GM18909 (cell line): Measurements from ENCODE around the gene CYP4F8.

Source experiments
- ATAC-seq: cut with Tn5 transposase; IDR thresholded peaks from one replicate; pipeline ENCODE4 v1.9.1; 2021; ENCODE audit warnings: mild to moderate bottlenecking; ENCODE audit not compliant: unreplicated experiment, poor library complexity

CYP4F8 gene

GRCh38 chr19:15613338-15613737 is 1.7 kb upstream of the CYP4F8 start:
- ATAC-seq: no peak

- ATAC-seq: no peak
These were observed 508 bp downstream of the CYP4F8 start for GRCh38 chr19:15615526-15615925.

- ATAC-seq: no peak
These were observed 1.2 kb downstream of the CYP4F8 start for GRCh38 chr19:15616183-15616582.

DNA sequence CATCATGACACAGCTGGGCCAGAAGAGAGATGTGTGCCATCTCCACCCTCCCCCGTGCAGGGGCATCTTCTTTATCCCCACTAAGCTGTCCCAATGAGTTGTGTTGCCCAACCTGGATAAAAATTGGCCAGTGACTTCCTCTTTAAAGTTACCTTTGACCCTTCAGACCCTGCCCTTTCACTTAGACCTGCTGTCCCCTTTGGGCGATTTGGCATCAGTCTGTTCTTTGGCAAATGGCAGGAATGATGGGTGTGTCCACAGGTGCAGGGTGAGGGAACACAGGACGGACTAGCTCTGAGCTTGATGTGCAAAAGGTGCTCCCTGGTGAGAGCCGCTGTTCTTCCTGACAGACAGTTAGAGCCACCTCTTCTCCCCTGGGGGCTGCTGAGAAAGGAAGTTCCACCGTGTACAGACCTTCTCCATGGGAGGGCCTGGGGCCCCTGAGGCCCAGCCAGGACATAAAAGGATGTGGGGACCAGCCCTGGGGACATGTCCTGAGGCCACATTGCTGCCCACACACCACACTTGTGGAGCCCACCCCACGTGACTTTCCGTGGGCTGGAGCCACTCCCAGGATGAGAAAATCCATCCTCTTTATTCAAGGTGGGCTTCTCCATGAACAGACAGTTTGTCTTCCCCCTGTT is 1.7 kb downstream of the CYP4F8 start:
- no peak for ATAC-seq

GRCh38 chr19:15618321-15618720 is 3.3 kb downstream of the CYP4F8 start:
- ATAC-seq: no peak

- ATAC-seq: no peak
These were observed 6.8 kb downstream of the CYP4F8 start for GRCh38 chr19:15621801-15622200.

DNA sequence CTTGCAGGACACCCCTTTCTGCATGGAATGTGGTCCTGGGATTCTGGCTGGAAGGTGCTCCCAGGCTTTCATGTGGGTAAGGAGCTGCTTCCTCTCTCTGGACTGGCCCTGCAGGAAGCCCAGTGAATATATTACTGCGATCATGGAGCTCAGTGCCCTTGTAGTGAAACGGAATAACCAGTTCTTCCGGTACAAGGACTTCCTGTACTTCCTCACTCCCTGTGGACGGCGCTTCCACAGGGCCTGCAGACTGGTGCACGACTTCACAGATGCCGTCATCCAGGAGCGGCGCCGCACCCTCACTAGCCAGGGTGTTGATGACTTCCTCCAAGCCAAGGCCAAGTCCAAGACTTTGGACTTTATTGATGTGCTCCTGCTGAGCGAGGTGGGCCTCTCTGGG is 8.0 kb downstream of the CYP4F8 start:
- no peak for ATAC-seq

GRCh38 chr19:15623711-15624318 is 8.8 kb downstream of the CYP4F8 start:
- ATAC-seq: no peak

GRCh38 chr19:15628236-15629002 is 13.4 kb downstream of the CYP4F8 start:
- no peak for ATAC-seq

DNA sequence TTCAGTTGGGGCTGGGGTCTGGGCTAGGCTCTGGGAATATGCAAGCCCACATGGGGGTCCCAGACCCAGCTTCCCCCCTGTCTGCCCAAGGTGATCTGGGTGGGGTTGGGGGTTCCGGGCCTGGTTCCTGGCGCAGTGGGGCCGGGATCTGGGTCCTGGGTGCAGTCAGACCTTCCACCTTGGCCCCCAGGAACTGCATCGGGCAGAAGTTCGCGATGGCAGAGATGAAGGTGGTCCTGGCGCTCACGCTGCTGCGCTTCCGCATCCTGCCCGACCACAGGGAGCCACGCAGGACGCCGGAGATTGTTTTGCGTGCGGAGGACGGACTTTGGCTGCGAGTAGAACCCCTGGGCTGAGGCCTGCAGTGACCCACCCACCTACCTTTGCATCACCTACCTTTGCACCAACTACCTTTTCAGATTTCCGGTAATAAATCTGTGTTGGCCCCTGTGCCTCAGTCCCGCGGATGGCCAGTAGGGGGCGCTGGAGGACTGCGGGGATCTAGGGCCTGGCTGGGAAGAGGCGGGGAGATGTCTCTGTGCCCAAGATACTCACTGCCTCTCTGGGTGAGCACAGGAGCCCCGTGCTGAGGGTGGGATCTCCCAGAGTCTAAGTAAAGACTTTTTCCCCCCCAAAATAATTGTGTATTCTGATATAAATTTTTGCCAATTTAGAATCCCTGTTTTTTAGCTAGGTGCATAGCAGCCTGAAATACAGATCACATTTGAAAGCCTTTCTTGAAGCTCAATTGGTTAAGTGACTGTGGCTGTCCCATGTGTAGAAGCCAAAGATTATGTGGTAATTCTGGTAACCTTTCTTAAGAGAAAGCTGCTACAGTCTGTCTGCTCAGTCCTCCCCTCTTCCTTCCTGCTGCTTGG is 14.2 kb downstream of the CYP4F8 start:
- no peak for ATAC-seq

- ATAC-seq: no peak
These were observed 16.8 kb downstream of the CYP4F8 start for GRCh38 chr19:15631817-15632216.

- ATAC-seq: no peak
These were observed 18.2 kb downstream of the CYP4F8 start for GRCh38 chr19:15633082-15633835.

DNA sequence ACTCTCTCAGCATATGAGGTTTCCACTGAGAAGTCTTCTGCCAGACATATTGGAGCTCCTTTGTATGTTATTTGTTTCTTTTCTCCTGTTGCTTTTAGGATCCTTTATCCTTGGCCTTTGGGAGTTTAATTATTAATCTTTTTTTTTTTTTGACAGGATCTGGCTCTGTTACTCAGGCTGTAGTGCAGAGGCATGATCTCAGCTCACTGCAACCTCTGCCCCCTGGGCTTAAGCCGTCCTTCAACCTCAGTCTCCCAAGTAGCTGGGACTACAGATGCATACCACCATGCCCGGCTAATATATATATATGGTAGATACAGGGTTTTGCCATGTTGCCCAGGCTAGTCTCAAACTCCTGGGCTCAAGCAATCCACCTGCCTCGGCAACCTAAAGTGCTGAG is 19.1 kb downstream of the CYP4F8 start:
- no peak for ATAC-seq

- ATAC-seq: no peak
These were observed 20.2 kb downstream of the CYP4F8 start for GRCh38 chr19:15635016-15635805.

DNA sequence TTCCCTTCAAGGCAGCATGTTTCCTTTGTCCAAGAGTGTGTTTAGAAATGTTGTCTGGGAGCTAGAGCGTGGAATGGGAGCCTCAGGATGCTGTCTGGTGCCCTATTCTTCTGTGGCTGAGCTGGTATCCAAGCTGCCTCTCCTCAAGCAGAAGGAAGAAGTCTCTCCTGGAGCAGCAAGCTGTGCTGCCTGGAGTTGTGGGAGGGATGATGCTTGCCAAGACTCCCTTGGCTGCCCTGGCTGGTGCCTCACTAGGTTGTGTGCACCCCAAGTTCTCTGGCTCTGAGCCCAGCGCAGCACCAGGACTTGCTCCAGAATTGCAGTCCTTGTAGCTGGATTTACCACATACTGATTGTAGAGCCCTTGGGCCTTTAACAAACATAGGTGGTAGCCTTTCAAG is 21.0 kb downstream of the CYP4F8 start:
- no peak for ATAC-seq

GRCh38 chr19:15639596-15639995 is 24.6 kb downstream of the CYP4F8 start:
- ATAC-seq: no peak

- no peak for ATAC-seq
These were observed 25.4 kb downstream of the CYP4F8 start, which contains the start of gene CYP4F3 for GRCh38 chr19:15640294-15640903. Gene CYP4F3 (plus strand): TSS chr19:15640897. CDS start chr19:15641416, 519 bp downstream.

GRCh38 chr19:15640904-15641597 is 26.0 kb downstream of the CYP4F8 start:
- ATAC-seq: no peak
